ENCODE measurements around the gene PCTP. TPM values are rescaled to one million over a fixed set of nuclear protein-coding genes. Genes with fewer than 3 reads are reported as not detected.

Gene PCTP
- total and polyA plus RNA-seq, 4 experiments from 2014 or later = 2.3 to 4.7 (median 3.0) TPM

DNA sequence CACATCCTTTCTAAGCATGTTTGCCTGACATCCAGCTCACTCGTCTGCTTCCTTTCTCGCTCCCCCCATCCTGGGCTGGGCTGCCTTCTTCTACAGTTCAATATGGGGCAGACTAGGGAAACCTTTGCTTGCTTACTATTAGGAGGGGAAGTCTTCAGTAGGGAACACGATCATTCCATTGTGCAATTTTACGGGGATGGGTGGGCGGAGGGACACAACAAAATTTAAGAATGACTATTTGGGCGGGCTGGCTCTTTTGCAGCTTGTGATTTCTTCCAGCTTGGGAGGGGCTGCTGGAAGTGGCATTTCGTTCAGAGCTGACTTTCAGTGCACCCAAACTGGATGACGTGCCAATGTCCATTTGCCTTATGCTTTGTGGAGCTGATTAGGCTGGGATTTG lies 25.4 kb downstream of the PCTP start:
- Histone ChIP-seq H3K4me1 (ENCODE audit: insufficient read depth, low read length) (no peaks in the 10 kb centered on the region), H3K9me3 (ENCODE audit: control insufficient read depth in 1 of 2, low read length in 2 of 2) (no peaks in the 10 kb centered on the region), H3K27ac (ENCODE audit: low read depth, low read length) (no peak overlapping the region), H3K27me3 (ENCODE audit: insufficient read depth, low read length) (no peaks in the 10 kb centered on the region), H3K36me3 (ENCODE audit: insufficient read depth, low read length) (peaks cover 2% of the 10 kb centered on the region), H3K4me3 (ENCODE audit: low read length in 2 of 2) (no peak overlapping the region)
- CTCF ChIA-PET (ENCODE audit: partially characterized antibody) = no interaction called here
- intact Hi-C loops (cut with micrococcal nuclease) = no loop called here
- H3K4me3 Mint-ChIP-seq = no peak overlapping the region
- H3K9me3 Mint-ChIP-seq = no peaks in the 10 kb centered on the region
- POLR2A ChIA-PET (ENCODE audit: partially characterized antibody) = no interaction called here
- no peaks in the 10 kb centered on the region for H3K4me1 Mint-ChIP-seq
- H3K27ac Mint-ChIP-seq = no peak overlapping the region
- H3K27me3 Mint-ChIP-seq = no peaks in the 10 kb centered on the region
- no peak for DNase-seq
- H3K36me3 Mint-ChIP-seq = peaks cover 51 to 53% of the 10 kb centered on the region in 2 donors

DNA sequence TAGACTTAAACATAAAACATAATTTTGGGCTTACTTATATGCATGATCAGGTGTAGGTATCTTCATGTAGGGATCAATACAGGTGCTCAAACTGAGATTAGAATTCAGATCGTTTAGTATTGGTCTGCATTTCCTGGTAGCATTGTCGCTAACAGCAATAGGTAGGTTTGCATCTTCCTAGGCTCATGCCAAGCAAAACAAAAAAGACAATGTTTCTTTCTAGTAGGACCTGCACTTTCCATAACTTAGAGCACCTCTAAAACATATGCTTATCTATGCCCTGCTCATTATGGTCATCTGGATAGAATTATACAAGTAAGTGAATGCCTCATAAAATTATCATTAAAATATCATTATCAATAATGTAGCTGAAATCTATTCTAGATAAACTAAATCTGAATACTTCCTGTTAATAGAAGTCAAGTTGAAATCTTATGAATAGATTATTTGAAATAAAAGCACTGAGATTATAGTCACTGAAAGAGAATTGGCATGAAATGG lies 26.7 kb downstream of the PCTP start:
- Mint-ChIP-seq H3K27me3 (peaks cover 2% of the 10 kb centered on the region in 2 donors), H3K36me3 (peaks cover 42 to 44% of the 10 kb centered on the region in 2 donors), H3K9me3 (no peaks in the 10 kb centered on the region), H3K4me1 (no peaks in the 10 kb centered on the region), H3K4me3 (no peak overlapping the region), H3K27ac (peak overlapping the region in 1 of 7 donors; percentile 57)
- Histone ChIP-seq H3K27me3 (ENCODE audit: insufficient read depth, low read length) (no peaks in the 10 kb centered on the region), H3K27ac (ENCODE audit: low read depth, low read length) (no peak overlapping the region), H3K36me3 (ENCODE audit: insufficient read depth, low read length) (no peaks in the 10 kb centered on the region), H3K4me3 (ENCODE audit: low read length in 2 of 2) (no peak overlapping the region), H3K4me1 (ENCODE audit: insufficient read depth, low read length) (no peaks in the 10 kb centered on the region), H3K9me3 (ENCODE audit: control insufficient read depth in 1 of 2, low read length in 2 of 2) (no peaks in the 10 kb centered on the region)
- intact Hi-C loops (cut with micrococcal nuclease) = no loop called here
- ChIA-PET POLR2A (ENCODE audit: partially characterized antibody) (no interaction called here), CTCF (ENCODE audit: partially characterized antibody) (no interaction called here)
- no peak for DNase-seq

DNA sequence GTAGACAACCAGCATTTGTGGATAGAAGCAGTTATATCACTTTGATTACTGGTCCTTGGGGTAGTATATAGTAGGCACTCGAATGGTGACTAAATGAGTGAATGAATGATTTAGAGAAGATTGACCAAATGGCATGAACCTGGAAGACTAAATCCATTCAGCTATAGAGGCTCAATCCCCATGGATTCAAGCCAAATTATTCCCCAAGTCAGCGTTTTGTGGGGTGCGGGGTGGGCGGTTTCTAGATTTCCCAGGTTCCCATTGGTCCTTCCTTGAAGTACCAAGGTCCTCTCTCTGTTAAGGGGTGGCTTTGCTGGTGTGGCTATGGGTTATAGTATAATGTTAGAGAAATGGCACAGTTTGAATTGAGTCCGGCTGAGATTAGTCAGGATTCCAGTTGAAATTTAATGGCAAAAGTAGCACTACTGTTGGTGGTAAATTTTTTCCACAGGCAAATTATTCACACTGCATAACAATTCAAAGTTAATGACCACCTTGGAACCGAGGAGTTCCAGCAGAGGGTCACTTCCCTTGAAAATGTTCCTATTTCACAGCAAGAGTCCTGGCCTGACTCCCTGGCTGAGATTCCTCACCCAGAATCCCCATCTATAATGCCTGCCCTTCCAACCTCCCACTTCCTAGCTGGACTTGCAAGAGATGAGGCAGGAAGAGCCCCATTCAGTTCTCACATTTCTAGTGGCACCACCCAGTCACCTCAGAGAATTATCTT lies 27.7 kb downstream of the PCTP start:
- H3K27ac ChIP-seq (ENCODE audit: low read depth, low read length) = no peak overlapping the region
- no peaks in the 10 kb centered on the region for H3K9me3 Mint-ChIP-seq
- no peaks in the 10 kb centered on the region for H3K27me3 ChIP-seq (ENCODE audit: insufficient read depth, low read length)
- peaks cover 33 to 34% of the 10 kb centered on the region in 2 donors for H3K36me3 Mint-ChIP-seq
- H3K27ac Mint-ChIP-seq = no peak overlapping the region
- CTCF ChIA-PET (ENCODE audit: partially characterized antibody) = no interaction called here
- H3K4me1 Mint-ChIP-seq = no peaks in the 10 kb centered on the region
- intact Hi-C loops (cut with micrococcal nuclease) = no loop called here
- no peak overlapping the region for H3K4me3 ChIP-seq (ENCODE audit: low read length in 2 of 2)
- DNase-seq = no peak
- no peaks in the 10 kb centered on the region for H3K4me1 ChIP-seq (ENCODE audit: insufficient read depth, low read length)
- H3K9me3 ChIP-seq (ENCODE audit: control insufficient read depth in 1 of 2, low read length in 2 of 2) = no peaks in the 10 kb centered on the region
- POLR2A ChIA-PET (ENCODE audit: partially characterized antibody) = no interaction called here
- H3K36me3 ChIP-seq (ENCODE audit: insufficient read depth, low read length) = no peaks in the 10 kb centered on the region
- H3K4me3 Mint-ChIP-seq = no peak overlapping the region
- H3K27me3 Mint-ChIP-seq = peaks cover 2% of the 10 kb centered on the region in 2 donors

DNA sequence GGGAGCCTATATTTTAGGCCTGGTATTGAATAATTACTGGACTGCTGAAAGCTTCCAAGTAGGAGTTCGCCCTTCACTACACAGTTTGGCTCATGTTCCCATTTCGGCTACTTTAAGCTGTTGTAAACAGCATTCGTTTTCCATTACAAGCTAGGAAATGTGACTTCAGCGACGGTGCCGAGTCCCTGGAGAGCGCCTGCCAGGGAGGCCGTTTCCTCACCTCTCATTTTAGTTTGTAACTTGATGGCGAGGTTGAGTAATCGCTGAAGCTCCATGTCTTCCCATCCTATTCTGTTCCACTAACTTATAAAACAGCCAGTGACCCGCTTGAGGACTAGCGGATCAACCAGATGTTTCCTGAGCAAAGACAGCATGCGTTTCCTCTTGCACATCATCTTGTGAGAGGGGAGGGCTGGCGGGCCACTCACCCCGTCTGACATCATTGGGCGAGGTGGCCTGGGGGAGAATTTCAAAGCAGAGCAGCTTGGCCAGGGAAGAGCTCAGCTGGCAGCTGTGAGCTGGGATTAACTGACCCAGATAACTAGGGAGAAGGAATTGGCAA lies 32.9 kb downstream of the PCTP start:
- no peak overlapping the region for H3K27ac Mint-ChIP-seq

DNA sequence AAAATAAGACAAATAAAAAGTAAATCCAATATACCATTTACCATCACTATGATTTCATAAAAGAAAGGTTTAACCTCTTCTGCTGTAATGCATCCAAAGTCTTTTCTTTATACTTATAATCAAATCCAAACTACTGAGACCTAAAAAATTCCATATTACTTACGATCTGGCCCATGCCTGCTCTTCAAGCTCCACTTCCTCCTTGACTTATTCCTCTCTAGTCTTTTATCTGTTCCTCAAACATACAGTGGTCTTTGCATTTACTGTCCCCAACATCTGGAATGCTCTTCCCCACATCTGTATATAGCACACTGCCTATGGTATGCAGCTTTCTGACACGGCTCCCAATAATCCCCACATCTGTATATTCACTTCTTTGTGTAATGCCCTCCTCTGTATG lies 33.8 kb downstream of the PCTP start:
- Mint-ChIP-seq H3K36me3 (no peaks in the 10 kb centered on the region), H3K9me3 (peaks cover 0 to 4% (median 0%) of the 10 kb centered on the region in 8 donors), H3K27me3 (peaks cover 5 to 6% of the 10 kb centered on the region in 2 donors), H3K4me1 (no peaks in the 10 kb centered on the region), H3K4me3 (no peak overlapping the region), H3K27ac (no peak overlapping the region)
- intact Hi-C loops (cut with micrococcal nuclease) = no loop called here
- Histone ChIP-seq H3K4me1 (ENCODE audit: insufficient read depth, low read length) (no peaks in the 10 kb centered on the region), H3K9me3 (ENCODE audit: control insufficient read depth in 1 of 2, low read length in 2 of 2) (no peaks in the 10 kb centered on the region), H3K36me3 (ENCODE audit: insufficient read depth, low read length) (no peaks in the 10 kb centered on the region), H3K4me3 (ENCODE audit: low read length in 2 of 2) (no peak overlapping the region), H3K27me3 (ENCODE audit: insufficient read depth, low read length) (no peaks in the 10 kb centered on the region), H3K27ac (ENCODE audit: low read depth, low read length) (no peak overlapping the region)
- DNase-seq = no peak
- CTCF ChIA-PET (ENCODE audit: partially characterized antibody) = no interaction called here
- POLR2A ChIA-PET (ENCODE audit: partially characterized antibody) = no interaction called here

More for the DNA sequence above, 32.9 kb downstream of the PCTP start:
- H3K9me3 Mint-ChIP-seq = peaks cover 0 to 4% (median 0%) of the 10 kb centered on the region in 8 donors
- no peaks in the 10 kb centered on the region for H3K36me3 ChIP-seq (ENCODE audit: insufficient read depth, low read length)
- DNase-seq = no peak
- ChIA-PET CTCF (ENCODE audit: partially characterized antibody) (no interaction called here), POLR2A (ENCODE audit: partially characterized antibody) (no interaction called here)
- H3K4me3 ChIP-seq (ENCODE audit: low read length in 2 of 2) = no peak overlapping the region
- H3K36me3 Mint-ChIP-seq = no peaks in the 10 kb centered on the region
- intact Hi-C loops (cut with micrococcal nuclease) = no loop called here
- no peak overlapping the region for H3K4me3 Mint-ChIP-seq
- H3K9me3 ChIP-seq (ENCODE audit: control insufficient read depth in 1 of 2, low read length in 2 of 2) = no peaks in the 10 kb centered on the region
- peaks cover 2 to 6% of the 10 kb centered on the region in 2 donors for H3K27me3 Mint-ChIP-seq
- no peaks in the 10 kb centered on the region for H3K4me1 ChIP-seq (ENCODE audit: insufficient read depth, low read length)
- no peak overlapping the region for H3K27ac ChIP-seq (ENCODE audit: low read depth, low read length)
- H3K4me1 Mint-ChIP-seq = no peaks in the 10 kb centered on the region
- H3K27me3 ChIP-seq (ENCODE audit: insufficient read depth, low read length) = no peaks in the 10 kb centered on the region

DNA sequence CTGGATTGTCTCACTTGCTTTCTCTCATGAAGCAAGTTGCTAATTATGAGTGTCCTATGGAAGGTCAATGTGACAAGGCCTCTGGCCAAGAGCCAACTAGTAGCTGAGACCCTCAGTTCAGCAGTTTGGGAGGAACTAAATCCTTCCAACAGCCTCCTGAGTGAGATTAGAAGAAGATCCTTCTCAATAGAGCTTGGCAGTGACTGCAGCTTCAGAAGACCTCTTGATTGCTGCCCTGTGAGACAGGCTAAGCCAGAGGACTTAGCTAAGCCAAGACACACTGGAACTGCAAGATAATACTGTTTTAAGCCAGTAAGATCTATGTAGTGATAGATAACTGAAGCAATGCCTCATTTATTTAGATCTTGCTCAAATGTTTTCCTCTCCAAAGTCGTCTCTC lies 34.3 kb downstream of the PCTP start:
- Histone ChIP-seq H3K27ac (ENCODE audit: low read depth, low read length) (no peak overlapping the region), H3K36me3 (ENCODE audit: insufficient read depth, low read length) (no peaks in the 10 kb centered on the region), H3K4me1 (ENCODE audit: insufficient read depth, low read length) (no peaks in the 10 kb centered on the region), H3K27me3 (ENCODE audit: insufficient read depth, low read length) (no peaks in the 10 kb centered on the region), H3K9me3 (ENCODE audit: control insufficient read depth in 1 of 2, low read length in 2 of 2) (no peaks in the 10 kb centered on the region), H3K4me3 (ENCODE audit: low read length in 2 of 2) (no peak overlapping the region)
- Mint-ChIP-seq H3K27ac (no peak overlapping the region), H3K27me3 (peaks cover 5 to 6% of the 10 kb centered on the region in 2 donors), H3K4me1 (no peaks in the 10 kb centered on the region), H3K36me3 (no peaks in the 10 kb centered on the region), H3K9me3 (peaks cover 0 to 4% (median 0%) of the 10 kb centered on the region in 8 donors), H3K4me3 (no peak overlapping the region)
- POLR2A ChIA-PET (ENCODE audit: partially characterized antibody) = no interaction called here
- no peak for DNase-seq
- intact Hi-C loops (cut with micrococcal nuclease) = no loop called here
- CTCF ChIA-PET (ENCODE audit: partially characterized antibody) = no interaction called here

DNA sequence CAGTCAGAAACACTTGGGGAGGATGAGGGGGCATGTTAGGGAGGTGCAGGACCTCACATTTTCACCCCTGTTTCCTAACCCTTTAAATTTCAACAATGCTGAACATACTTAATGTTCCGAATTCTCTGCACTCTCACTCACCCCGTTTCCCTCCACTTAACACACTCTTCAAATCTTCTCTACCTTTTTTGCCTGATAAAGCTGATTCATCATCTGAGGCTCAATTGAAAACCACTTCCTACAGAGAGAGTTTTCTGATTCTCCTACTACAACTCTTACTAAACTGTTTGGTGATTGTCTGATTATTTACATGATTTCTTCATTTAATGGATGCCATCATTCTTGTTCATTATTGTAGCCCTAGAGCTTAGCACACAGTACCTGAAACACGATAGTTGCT lies 42.4 kb downstream of the PCTP start:
- H3K9me3 ChIP-seq (ENCODE audit: control insufficient read depth in 1 of 2, low read length in 2 of 2) = no peaks in the 10 kb centered on the region
- Mint-ChIP-seq H3K9me3 (peaks cover 0 to 13% (median 4%) of the 10 kb centered on the region in 8 donors), H3K27me3 (peaks cover 1 to 8% of the 10 kb centered on the region in 2 donors), H3K4me1 (no peaks in the 10 kb centered on the region), H3K4me3 (no peak overlapping the region), H3K36me3 (no peaks in the 10 kb centered on the region), H3K27ac (no peak overlapping the region)
- no peak overlapping the region for H3K4me3 ChIP-seq (ENCODE audit: low read length in 2 of 2)
- no peaks in the 10 kb centered on the region for H3K27me3 ChIP-seq (ENCODE audit: insufficient read depth, low read length)
- H3K36me3 ChIP-seq (ENCODE audit: insufficient read depth, low read length) = no peaks in the 10 kb centered on the region
- ChIA-PET CTCF (ENCODE audit: partially characterized antibody) (no interaction called here), POLR2A (ENCODE audit: partially characterized antibody) (no interaction called here)
- no peaks in the 10 kb centered on the region for H3K4me1 ChIP-seq (ENCODE audit: insufficient read depth, low read length)
- H3K27ac ChIP-seq (ENCODE audit: low read depth, low read length) = no peak overlapping the region
- no peak for DNase-seq
- intact Hi-C loops (cut with micrococcal nuclease) = no loop called here

All from CD4-positive, alpha-beta memory T cell (primary cell).